Caco-2 (cell line): ENCODE data around the gene HNRNPC. TPM values are rescaled to one million over a fixed set of nuclear protein-coding genes. Genes with fewer than 3 reads are reported as not detected.
A peak's percentile ranks its signal among the peaks of the same experiment; 100 is the strongest.

Experiments
- BruUV-seq: library from RNA; stranded (reverse); fragments of 400-500 nt; replicated peaks from 2 replicates; lab custom pipeline; 2021; lab: Mats Ljungman, UMichigan
- CTCF ChIA-PET: fragments of 300-600 bp; sonication (Branson Sonifier 250); formaldehyde crosslinking; loops from one replicate; lab custom pipeline; 2022; ENCODE audit warnings: antibody characterized with exemption; lab: Charles Lee
- POLR2A ChIA-PET: fragments of 300-600 bp; sonication (Branson Sonifier 250); formaldehyde crosslinking; loops from one replicate; lab custom pipeline; 2022; ENCODE audit warnings: antibody characterized with exemption; lab: Charles Lee
- DNase-seq, 2 experiments: peaks; one replicate each; pipeline versions ENCODE4 v3.0.0 to v3.0.0-alpha.2; 2020 to 2022
- H3K27me3 ChIP-seq: replicated peaks from 2 replicates; pipeline ENCODE4 v1.6.0; 2011; ENCODE audit warnings: low read length; ENCODE audit not compliant: control insufficient read depth, insufficient read depth
- H3K36me3 ChIP-seq: 2 replicates; pipeline ENCODE4 v1.5.1; 2011; ENCODE audit warnings: low read length; ENCODE audit not compliant: control insufficient read depth, insufficient read depth
- H3K4me1 ChIP-seq: fragments of 250-450 bp; sonication (Bioruptor Pico); 2 replicates; pipeline ENCODE4 v1.5.1; 2020; ENCODE audit warnings: mild to moderate bottlenecking
- H3K4me3 ChIP-seq: 2 replicates; pipeline ENCODE4 v1.5.1; 2011; ENCODE audit warnings: low read depth, mild to moderate bottlenecking, control low read depth, low read length
- H3K9me3 ChIP-seq: fragments of 250-450 bp; sonication (Bioruptor Pico); 2 replicates; pipeline ENCODE4 v1.5.1; 2020; ENCODE audit warnings: mild to moderate bottlenecking, moderate library complexity
- H3K27ac Mint-ChIP-seq: one replicate; pipeline ENCODE4 v1.8.0; 2022; ENCODE audit warnings: mixed read lengths; ENCODE audit not compliant: unreplicated experiment
- H3K27me3 Mint-ChIP-seq: one replicate; pipeline ENCODE4 v1.8.0; 2022; ENCODE audit warnings: mixed read lengths; ENCODE audit not compliant: insufficient read depth, unreplicated experiment
- H3K36me3 Mint-ChIP-seq: one replicate; pipeline ENCODE4 v1.8.0; 2022; ENCODE audit warnings: mild to moderate bottlenecking, mixed read lengths; ENCODE audit not compliant: insufficient read depth, unreplicated experiment
- H3K4me1 Mint-ChIP-seq: one replicate; pipeline ENCODE4 v1.8.0; 2022; ENCODE audit warnings: low read depth, mixed read lengths; ENCODE audit not compliant: unreplicated experiment
- H3K4me3 Mint-ChIP-seq: one replicate; pipeline ENCODE4 v1.8.0; 2022; ENCODE audit warnings: mild to moderate bottlenecking, moderate library complexity, mixed read lengths; ENCODE audit not compliant: unreplicated experiment
- H3K9me3 Mint-ChIP-seq: one replicate; pipeline ENCODE4 v1.8.0; 2022; ENCODE audit warnings: mixed read lengths; ENCODE audit not compliant: unreplicated experiment
- CTCF ChIP-seq, 2 experiments: fragments of 200-600 bp in 1 of 2; IDR thresholded peaks; 1 replicate in 1 of 2; 2 replicates in 1 of 2; pipeline versions ENCODE4 v1.5.1 to v1.8.0; 2011 to 2022; ENCODE audit warnings: antibody characterized with exemption in 1 of 2, control low read depth in 1 of 2, inconsistent platforms in 1 of 2, low read depth in 1 of 2, low read length in 1 of 2, mild to moderate bottlenecking in 1 of 2, moderate library complexity in 1 of 2; ENCODE audit not compliant: insufficient read depth in 1 of 2, severe bottlenecking in 1 of 2, unreplicated experiment in 1 of 2
- intact Hi-C: fragments of 100-400 bp; cut with micrococcal nuclease; formaldehyde crosslinking; loops from one replicate; pipeline ENCODE4 v1.10.0; 2022; ENCODE audit not compliant: unreplicated experiment
- total RNA-seq: library from RNA; stranded (reverse); gene quantifications from 2 replicates; pipeline ENCODE4 v1.2.3, GENCODE V29; 2022

The HNRNPC gene
- total RNA-seq, 1 experiment from 2014 or later: 512 TPM

GRCh38 chr14:21211509-21211908, 57.7 kb downstream of the HNRNPC start:
- Mint-ChIP-seq H3K36me3 (peaks cover 98% of the 10 kb centered on the region), H3K4me1 (peaks cover 13% of the 10 kb centered on the region), H3K9me3 (no peaks in the 10 kb centered on the region), H3K4me3 (no peak overlapping the region), H3K27ac (peak overlapping the region; percentile 20), H3K27me3 (no peaks in the 10 kb centered on the region)
- Histone ChIP-seq H3K4me1 (no peaks in the 10 kb centered on the region), H3K36me3 (no peaks in the 10 kb centered on the region; the same call in none of the 2 replicates), H3K9me3 (no peaks in the 10 kb centered on the region), H3K4me3 (no peak overlapping the region), H3K27me3 (no peaks in the 10 kb centered on the region)
- TF ChIP-seq CTCF (IDR thresholded peaks at IDR 0.05; ENCODE audit: insufficient read depth in 1 of 2, low read depth in 1 of 2, low read length in 1 of 2, severe bottlenecking in 1 of 2, unreplicated experiment in 1 of 2): no peak
- CTCF ChIA-PET: no interaction called here
- no TSS peak for BruUV-seq
- intact Hi-C loops: no loop called here
- no peak for DNase-seq
- POLR2A ChIA-PET: no interaction called here

GRCh38 chr14:21210023-21210422, 59.2 kb downstream of the HNRNPC start:
- Mint-ChIP-seq H3K27ac (no peak overlapping the region), H3K9me3 (no peaks in the 10 kb centered on the region), H3K36me3 (peaks cover 98% of the 10 kb centered on the region), H3K4me1 (peaks cover 20% of the 10 kb centered on the region), H3K4me3 (no peak overlapping the region), H3K27me3 (no peaks in the 10 kb centered on the region)
- H3K4me3 ChIP-seq: no peak overlapping the region
- BruUV-seq: no TSS peak
- H3K36me3 ChIP-seq: no peaks in the 10 kb centered on the region; the same call in none of the 2 replicates
- no peaks in the 10 kb centered on the region for H3K9me3 ChIP-seq
- CTCF ChIA-PET: no interaction called here
- POLR2A ChIA-PET: no interaction called here
- TF ChIP-seq CTCF (IDR thresholded peaks at IDR 0.05; ENCODE audit: insufficient read depth in 1 of 2, low read depth in 1 of 2, low read length in 1 of 2, severe bottlenecking in 1 of 2, unreplicated experiment in 1 of 2): no peak
- no peak for DNase-seq
- H3K27me3 ChIP-seq: no peaks in the 10 kb centered on the region
- no peaks in the 10 kb centered on the region for H3K4me1 ChIP-seq
- intact Hi-C loops: no loop called here

GRCh38 chr14:21209185-21209584, 60.1 kb downstream of the HNRNPC start:
- DNase-seq: no peak
- Mint-ChIP-seq H3K9me3 (no peaks in the 10 kb centered on the region), H3K27me3 (no peaks in the 10 kb centered on the region), H3K4me1 (peaks cover 22% of the 10 kb centered on the region), H3K27ac (no peak overlapping the region), H3K4me3 (no peak overlapping the region), H3K36me3 (peaks cover 98% of the 10 kb centered on the region)
- Histone ChIP-seq H3K4me1 (no peaks in the 10 kb centered on the region), H3K36me3 (no peaks in the 10 kb centered on the region; the same call in none of the 2 replicates), H3K27me3 (no peaks in the 10 kb centered on the region), H3K4me3 (no peak overlapping the region), H3K9me3 (no peaks in the 10 kb centered on the region)
- no TSS peak for BruUV-seq
- ChIA-PET POLR2A (no interaction called here), CTCF (no interaction called here)
- no peak for TF ChIP-seq CTCF (IDR thresholded peaks at IDR 0.05; ENCODE audit: insufficient read depth in 1 of 2, low read depth in 1 of 2, low read length in 1 of 2, severe bottlenecking in 1 of 2, unreplicated experiment in 1 of 2)
- intact Hi-C loops: no loop called here
